Endodermal cell (in vitro differentiated cells): ENCODE results near the gene UNC5B. TPM values are rescaled to one million over a fixed set of nuclear protein-coding genes. Genes with fewer than 3 reads are reported as not detected.

Experiments
- DNase-seq: peaks from one replicate; pipeline ENCODE4 v3.0.0-alpha.2; 2017
- H3K27ac ChIP-seq: 2 replicates; pipeline ENCODE4 v1.5.1; 2013; ENCODE audit warnings: mild to moderate bottlenecking, low read depth, low read length, moderate library complexity
- H3K27me3 ChIP-seq: 2 replicates; pipeline ENCODE4 v1.6.1; 2013; ENCODE audit warnings: mild to moderate bottlenecking, low read length, moderate library complexity; ENCODE audit not compliant: insufficient read depth, control insufficient read depth, poor library complexity, severe bottlenecking
- H3K36me3 ChIP-seq: 2 replicates; pipeline ENCODE4 v1.7.0; 2013; ENCODE audit warnings: mild to moderate bottlenecking, low read length, moderate library complexity; ENCODE audit not compliant: control insufficient read depth, insufficient read depth
- H3K4me1 ChIP-seq: one replicate; pipeline ENCODE4 v1.7.0; 2013; ENCODE audit warnings: low read length; ENCODE audit not compliant: control insufficient read depth, insufficient read depth
- H3K4me3 ChIP-seq: 2 replicates; pipeline ENCODE4 v1.5.1; 2013; ENCODE audit warnings: mild to moderate bottlenecking, low read length, moderate library complexity
- H3K9ac ChIP-seq: 2 replicates; pipeline ENCODE4 v1.6.1; 2013; ENCODE audit warnings: mild to moderate bottlenecking, low read length, moderate library complexity; ENCODE audit not compliant: poor library complexity, severe bottlenecking; ENCODE audit errors: extremely low read depth
- H3K9me3 ChIP-seq: 2 replicates; pipeline ENCODE4 v1.6.1; 2013; ENCODE audit warnings: mild to moderate bottlenecking, low read length, moderate library complexity; ENCODE audit not compliant: control insufficient read depth
- H3K27ac Mint-ChIP-seq: 2 replicates; pipeline ENCODE4 v1.8.0; 2020; ENCODE audit warnings: mixed read lengths
- H3K27me3 Mint-ChIP-seq: 2 replicates; pipeline ENCODE4 v1.8.0; 2021; ENCODE audit warnings: mild to moderate bottlenecking, mixed read lengths; ENCODE audit not compliant: insufficient read depth
- H3K36me3 Mint-ChIP-seq: 2 replicates; pipeline ENCODE4 v1.8.0; 2020; ENCODE audit warnings: low read depth, mixed read lengths
- H3K4me1 Mint-ChIP-seq: 2 replicates; pipeline ENCODE4 v1.8.0; 2020; ENCODE audit warnings: mixed read lengths
- H3K4me3 Mint-ChIP-seq: 2 replicates; pipeline ENCODE4 v1.8.0; 2020; ENCODE audit warnings: mild to moderate bottlenecking, moderate library complexity, mixed read lengths
- H3K9me3 Mint-ChIP-seq: 2 replicates; pipeline ENCODE4 v1.8.0; 2020; ENCODE audit warnings: mild to moderate bottlenecking, mixed read lengths
- WGBS, 2 experiments: methylation state at CpG; one replicate each; pipeline versions ENCODE4 v1.1.5 to v1.1.7; 2013; ENCODE audit warnings: missing lambda C conversion rate in 2 of 2, mixed read lengths in 1 of 2; ENCODE audit not compliant: insufficient coverage in 1 of 2, insufficient read length in 1 of 2; 5-methylcytosine and 5-hydroxymethylcytosine counted together
- total RNA-seq, 2 donors: library from RNA; stranded (reverse); fragmentation: NEBNext Ultra II Directional in 1 of 2; extraction: Animal tissue kit (Norgen Biotek cat#: 25700) in 1 of 2; gene quantifications; 2 replicates in 1 of 2; 3 replicates in 1 of 2; pipeline ENCODE4 v1.2.1, GENCODE V29; 2021
- TF ChIP-seq, protein P1 (sequence below): fragments of 200-600 bp; sonication (generic); conservative IDR thresholded peaks from 2 replicates; pipeline ENCODE4 v1.5.0; 2021; ENCODE audit warnings: antibody characterized with exemption, mild to moderate bottlenecking

The UNC5B gene
- total RNA-seq, 2 donors from 2014 or later, result 9.7 to 14.5 TPM

DNA sequence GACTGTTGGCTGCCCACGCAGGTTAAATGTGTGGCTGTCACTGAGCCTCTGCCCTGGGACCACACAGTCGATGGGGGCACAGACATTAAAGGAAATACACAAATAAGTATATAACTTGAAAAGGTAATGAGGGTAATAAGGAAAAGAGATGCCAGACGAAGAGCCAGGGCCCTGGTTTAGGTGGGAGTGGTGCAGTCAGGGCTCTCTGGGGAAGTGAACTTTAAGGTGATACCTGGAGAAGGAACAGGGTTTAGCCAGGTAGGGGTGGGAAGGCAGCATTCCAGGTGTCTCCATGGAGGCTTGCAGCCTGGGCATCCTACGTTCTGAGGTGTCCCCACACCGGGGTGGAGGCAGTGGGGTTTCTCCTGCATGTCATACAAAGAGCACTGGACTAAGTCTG lies 50.4 kb downstream of the UNC5B start:
- no peaks in the 10 kb centered on the region for H3K9me3 Mint-ChIP-seq
- Histone ChIP-seq H3K27ac (peak overlapping the region; percentile 88), H3K4me3 (no peak overlapping the region), H3K9ac (no peak overlapping the region), H3K4me1 (peaks cover 18% of the 10 kb centered on the region), H3K9me3 (no peaks in the 10 kb centered on the region), H3K27me3 (no peaks in the 10 kb centered on the region), H3K36me3 (no peaks in the 10 kb centered on the region)
- peak overlapping the region; percentile 77 for H3K27ac Mint-ChIP-seq
- no peaks in the 10 kb centered on the region for H3K36me3 Mint-ChIP-seq
- TF ChIP-seq, protein P1, sequence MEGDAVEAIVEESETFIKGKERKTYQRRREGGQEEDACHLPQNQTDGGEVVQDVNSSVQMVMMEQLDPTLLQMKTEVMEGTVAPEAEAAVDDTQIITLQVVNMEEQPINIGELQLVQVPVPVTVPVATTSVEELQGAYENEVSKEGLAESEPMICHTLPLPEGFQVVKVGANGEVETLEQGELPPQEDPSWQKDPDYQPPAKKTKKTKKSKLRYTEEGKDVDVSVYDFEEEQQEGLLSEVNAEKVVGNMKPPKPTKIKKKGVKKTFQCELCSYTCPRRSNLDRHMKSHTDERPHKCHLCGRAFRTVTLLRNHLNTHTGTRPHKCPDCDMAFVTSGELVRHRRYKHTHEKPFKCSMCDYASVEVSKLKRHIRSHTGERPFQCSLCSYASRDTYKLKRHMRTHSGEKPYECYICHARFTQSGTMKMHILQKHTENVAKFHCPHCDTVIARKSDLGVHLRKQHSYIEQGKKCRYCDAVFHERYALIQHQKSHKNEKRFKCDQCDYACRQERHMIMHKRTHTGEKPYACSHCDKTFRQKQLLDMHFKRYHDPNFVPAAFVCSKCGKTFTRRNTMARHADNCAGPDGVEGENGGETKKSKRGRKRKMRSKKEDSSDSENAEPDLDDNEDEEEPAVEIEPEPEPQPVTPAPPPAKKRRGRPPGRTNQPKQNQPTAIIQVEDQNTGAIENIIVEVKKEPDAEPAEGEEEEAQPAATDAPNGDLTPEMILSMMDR, result no peak
- peaks cover 24% of the 10 kb centered on the region for H3K4me1 Mint-ChIP-seq
- no peak overlapping the region for H3K4me3 Mint-ChIP-seq
- no peak for DNase-seq
- no peaks in the 10 kb centered on the region for H3K27me3 Mint-ChIP-seq
- 82 to 94% methylated on average over 3 to 5 of the region's 5 CpGs for WGBS, 2 experiments

DNA sequence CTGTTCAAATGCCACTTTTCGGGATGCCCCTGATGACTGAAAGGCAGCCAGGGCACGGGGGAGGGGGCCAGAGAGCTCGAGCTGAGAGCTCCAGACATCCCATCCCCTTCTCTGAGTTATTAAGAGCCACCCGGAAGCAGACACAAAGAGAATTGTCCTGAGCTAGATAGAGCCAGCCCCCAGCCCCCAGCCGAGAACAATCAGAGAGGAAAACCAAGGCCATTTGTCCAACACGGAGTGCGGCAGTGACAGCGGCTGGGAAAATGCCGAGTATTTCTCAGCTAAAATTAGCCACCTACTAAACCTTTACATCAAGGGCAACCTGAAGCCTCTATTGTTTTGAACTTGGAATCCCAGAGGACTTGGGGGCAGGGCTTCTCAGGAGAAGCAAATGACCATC lies 51.0 kb downstream of the UNC5B start:
- no peak overlapping the region for H3K4me3 ChIP-seq
- 8 to 43% methylated on average over 2 to 9 of the region's 9 CpGs for WGBS, 2 experiments
- no peaks in the 10 kb centered on the region for H3K27me3 ChIP-seq
- Mint-ChIP-seq H3K36me3 (no peaks in the 10 kb centered on the region), H3K4me3 (no peak overlapping the region), H3K27ac (peak overlapping the region; percentile 77), H3K4me1 (peaks cover 26% of the 10 kb centered on the region), H3K27me3 (no peaks in the 10 kb centered on the region), H3K9me3 (no peaks in the 10 kb centered on the region)
- H3K27ac ChIP-seq, result peak overlapping the region; percentile 88
- H3K9me3 ChIP-seq, result no peaks in the 10 kb centered on the region
- TF ChIP-seq, protein P1, result no peak
- H3K4me1 ChIP-seq, result peaks cover 18% of the 10 kb centered on the region
- no peak overlapping the region for H3K9ac ChIP-seq
- peak; percentile 73 for DNase-seq
- H3K36me3 ChIP-seq, result no peaks in the 10 kb centered on the region

DNA sequence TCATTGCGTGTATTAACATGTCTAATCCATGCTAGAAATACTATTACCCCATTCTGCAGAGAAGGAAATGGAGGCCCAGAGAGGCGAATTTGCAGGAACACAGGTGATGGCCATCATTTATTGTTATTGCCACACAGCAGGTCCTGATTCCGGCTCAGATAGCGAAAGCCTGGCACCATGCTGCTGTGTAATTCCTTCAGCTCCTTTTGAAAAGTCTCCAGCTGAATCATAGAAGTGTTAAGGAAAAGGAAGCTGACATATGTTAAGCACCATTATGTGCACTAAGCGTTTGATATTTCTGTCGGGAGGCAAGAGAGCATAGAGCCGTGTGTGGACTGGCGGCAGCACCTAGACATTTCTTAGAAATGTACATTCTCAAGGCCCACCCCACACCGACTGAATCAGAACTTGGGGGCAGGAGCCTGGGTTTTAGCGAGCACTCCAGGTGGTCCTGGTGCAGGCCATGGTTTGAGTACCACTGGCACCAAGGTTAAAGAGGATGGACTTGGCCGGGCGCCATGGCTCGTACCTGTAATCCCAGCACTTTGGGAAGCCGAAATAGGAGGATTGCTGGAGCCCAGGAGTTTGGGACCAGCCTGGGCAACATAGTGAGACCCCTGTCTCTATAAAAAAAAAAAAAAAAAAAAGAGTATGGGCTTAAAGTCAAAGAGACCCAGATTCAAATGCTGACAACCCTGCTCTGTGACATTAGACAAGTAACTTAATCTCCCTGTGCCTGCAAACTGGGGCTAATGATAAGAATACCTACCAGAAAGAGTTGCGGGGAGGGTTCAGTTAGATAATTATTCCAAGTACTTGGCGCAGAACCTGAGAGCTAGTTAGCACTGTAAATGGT lies 52.2 kb downstream of the UNC5B start:
- H3K4me1 Mint-ChIP-seq, result peaks cover 31% of the 10 kb centered on the region
- no peak overlapping the region for H3K27ac ChIP-seq
- H3K4me3 ChIP-seq, result no peak overlapping the region
- 90 to 91% methylated on average over 14 to 16 of the region's 16 CpGs for WGBS, 2 experiments
- no peak overlapping the region for H3K9ac ChIP-seq
- H3K27me3 Mint-ChIP-seq, result no peaks in the 10 kb centered on the region
- no peaks in the 10 kb centered on the region for H3K36me3 ChIP-seq
- H3K27ac Mint-ChIP-seq, result no peak overlapping the region
- no peak overlapping the region for H3K4me3 Mint-ChIP-seq
- no peaks in the 10 kb centered on the region for H3K36me3 Mint-ChIP-seq
- no peaks in the 10 kb centered on the region for H3K9me3 ChIP-seq
- DNase-seq, result no peak
- no peaks in the 10 kb centered on the region for H3K9me3 Mint-ChIP-seq
- no peaks in the 10 kb centered on the region for H3K27me3 ChIP-seq
- TF ChIP-seq, protein P1, result no peak
- H3K4me1 ChIP-seq, result peaks cover 18% of the 10 kb centered on the region
